GM10847 (cell line): ENCODE data around the gene AP1B1.

ENCODE experiments used
- POLR2A ChIP-seq: IDR thresholded peaks from 2 replicates; pipeline ENCODE4 v1.6.1; 2011; ENCODE audit not compliant: insufficient read length; ENCODE audit errors: extremely low read depth

The AP1B1 gene

GRCh38 chr22:29311464-29312217, 76.7 kb downstream of the AP1B1 start:
- TF ChIP-seq POLR2A = no peak

- TF ChIP-seq POLR2A = no peak
Measured at GRCh38 chr22:29310863-29311339, 77.5 kb downstream of the AP1B1 start.

- TF ChIP-seq POLR2A = no peak
Measured at GRCh38 chr22:29310065-29310862, 78.1 kb downstream of the AP1B1 start.

GRCh38 chr22:29309332-29310064, 78.9 kb downstream of the AP1B1 start:
- TF ChIP-seq POLR2A = no peak

GRCh38 chr22:29308791-29309262, 79.5 kb downstream of the AP1B1 start:
- no peak for TF ChIP-seq POLR2A

- TF ChIP-seq POLR2A = no peak
Measured at GRCh38 chr22:29308148-29308790, 80.1 kb downstream of the AP1B1 start.

- TF ChIP-seq POLR2A = no peak
Measured at GRCh38 chr22:29307596-29308147, 80.7 kb downstream of the AP1B1 start.

- TF ChIP-seq POLR2A = no peak
Measured at GRCh38 chr22:29306835-29307595, 81.4 kb downstream of the AP1B1 start.

GRCh38 chr22:29306175-29306834, 82.1 kb downstream of the AP1B1 start, which contains the start of gene GAS2L1:
Gene GAS2L1 (plus strand): TSS chr22:29306650. CDS start chr22:29308106, 1,456 bp downstream.
- no peak for TF ChIP-seq POLR2A

- TF ChIP-seq POLR2A = no peak
Measured at GRCh38 chr22:29305836-29306174, 82.6 kb downstream of the AP1B1 start.

- no peak for TF ChIP-seq POLR2A
Measured at GRCh38 chr22:29302681-29303465, 85.5 kb downstream of the AP1B1 start.

- TF ChIP-seq POLR2A = no peak
Measured at GRCh38 chr22:29302402-29302680, 86.0 kb downstream of the AP1B1 start.
